ENCODE results near the gene NUP42.

NUP42 gene

DNA sequence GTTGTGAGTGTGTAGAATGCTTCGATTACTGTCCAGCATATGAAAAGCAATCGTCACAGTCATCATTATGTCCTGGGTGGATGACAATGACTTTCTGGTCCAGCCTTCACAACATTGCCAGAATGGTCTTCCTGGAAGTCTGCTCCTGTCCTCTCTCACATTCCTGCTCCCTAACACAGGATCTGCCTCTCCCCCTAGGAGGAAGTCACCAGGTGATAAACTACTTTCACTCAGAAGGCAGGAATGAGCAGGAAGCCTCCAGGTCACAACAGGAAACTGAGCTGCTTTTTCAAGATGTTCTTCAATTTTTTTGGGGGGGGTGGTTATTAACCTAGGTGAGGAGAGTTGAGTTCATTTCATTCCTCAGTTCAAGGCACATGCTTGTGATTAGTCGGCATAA is 51.1 kb downstream of the NUP42 start:
- no peak for TF ChIP-seq EZH2phosphoT487 (IDR thresholded peaks at IDR 0.05; ENCODE audit: borderline replicate concordance)
- TF ChIP-seq, protein P1, sequence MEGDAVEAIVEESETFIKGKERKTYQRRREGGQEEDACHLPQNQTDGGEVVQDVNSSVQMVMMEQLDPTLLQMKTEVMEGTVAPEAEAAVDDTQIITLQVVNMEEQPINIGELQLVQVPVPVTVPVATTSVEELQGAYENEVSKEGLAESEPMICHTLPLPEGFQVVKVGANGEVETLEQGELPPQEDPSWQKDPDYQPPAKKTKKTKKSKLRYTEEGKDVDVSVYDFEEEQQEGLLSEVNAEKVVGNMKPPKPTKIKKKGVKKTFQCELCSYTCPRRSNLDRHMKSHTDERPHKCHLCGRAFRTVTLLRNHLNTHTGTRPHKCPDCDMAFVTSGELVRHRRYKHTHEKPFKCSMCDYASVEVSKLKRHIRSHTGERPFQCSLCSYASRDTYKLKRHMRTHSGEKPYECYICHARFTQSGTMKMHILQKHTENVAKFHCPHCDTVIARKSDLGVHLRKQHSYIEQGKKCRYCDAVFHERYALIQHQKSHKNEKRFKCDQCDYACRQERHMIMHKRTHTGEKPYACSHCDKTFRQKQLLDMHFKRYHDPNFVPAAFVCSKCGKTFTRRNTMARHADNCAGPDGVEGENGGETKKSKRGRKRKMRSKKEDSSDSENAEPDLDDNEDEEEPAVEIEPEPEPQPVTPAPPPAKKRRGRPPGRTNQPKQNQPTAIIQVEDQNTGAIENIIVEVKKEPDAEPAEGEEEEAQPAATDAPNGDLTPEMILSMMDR (conservative IDR thresholded peaks at IDR 0.05; ENCODE audit: low read length), result no peak
- Histone ChIP-seq H3K9me2 (replicated peaks; ENCODE audit: low read depth, low read length) (no peaks in the 10 kb centered on the region), H3K9me3 (ENCODE audit: insufficient read depth, low read depth, low read length) (no peaks in the 10 kb centered on the region), H3K4me1 (ENCODE audit: insufficient read depth, low read length, poor library complexity, severe bottlenecking) (peaks cover 3% of the 10 kb centered on the region), H3K9ac (ENCODE audit: low read depth, low read length, poor library complexity, severe bottlenecking) (no peak overlapping the region), H3K4me2 (ENCODE audit: low read depth, low read length, poor library complexity, severe bottlenecking) (no peak overlapping the region), H3K36me3 (ENCODE audit: insufficient read depth, low read length) (no peaks in the 10 kb centered on the region), H3F3A (ENCODE audit: low read depth) (no peaks in the 10 kb centered on the region), H2AFZ (ENCODE audit: low read length) (no peak overlapping the region), H3K27me3 (ENCODE audit: insufficient read depth, low read length, poor library complexity, severe bottlenecking) (no peaks in the 10 kb centered on the region), H4K20me1 (ENCODE audit: insufficient read depth, low read length, poor library complexity, severe bottlenecking) (no peaks in the 10 kb centered on the region), H3K79me2 (ENCODE audit: insufficient read depth, low read length) (no peaks in the 10 kb centered on the region), H3K4me3 (ENCODE audit: low read length, poor library complexity, severe bottlenecking) (no peak overlapping the region)

- Histone ChIP-seq H3K4me1 (ENCODE audit: insufficient read depth, low read length, poor library complexity, severe bottlenecking) (peaks cover 3% of the 10 kb centered on the region), H3K27me3 (ENCODE audit: insufficient read depth, low read length, poor library complexity, severe bottlenecking) (no peaks in the 10 kb centered on the region), H3K9me2 (replicated peaks; ENCODE audit: low read depth, low read length) (no peaks in the 10 kb centered on the region), H3K79me2 (ENCODE audit: insufficient read depth, low read length) (no peaks in the 10 kb centered on the region), H4K20me1 (ENCODE audit: insufficient read depth, low read length, poor library complexity, severe bottlenecking) (no peaks in the 10 kb centered on the region), H3K4me3 (ENCODE audit: low read length, poor library complexity, severe bottlenecking) (no peak overlapping the region), H3K36me3 (ENCODE audit: insufficient read depth, low read length) (no peaks in the 10 kb centered on the region), H3K9ac (ENCODE audit: low read depth, low read length, poor library complexity, severe bottlenecking) (no peak overlapping the region), H3K4me2 (ENCODE audit: low read depth, low read length, poor library complexity, severe bottlenecking) (no peak overlapping the region), H3F3A (ENCODE audit: low read depth) (no peaks in the 10 kb centered on the region), H2AFZ (ENCODE audit: low read length) (peak overlapping the region; percentile 12; the same call in 1 of the 2 replicates), H3K9me3 (ENCODE audit: insufficient read depth, low read depth, low read length) (no peaks in the 10 kb centered on the region)
- TF ChIP-seq, protein P1 (conservative IDR thresholded peaks at IDR 0.05; ENCODE audit: low read length), result no peak
- no peak for TF ChIP-seq EZH2phosphoT487 (IDR thresholded peaks at IDR 0.05; ENCODE audit: borderline replicate concordance)
Measured at GRCh38 chr7:23234569-23235296, 52.9 kb downstream of the NUP42 start.

DNA sequence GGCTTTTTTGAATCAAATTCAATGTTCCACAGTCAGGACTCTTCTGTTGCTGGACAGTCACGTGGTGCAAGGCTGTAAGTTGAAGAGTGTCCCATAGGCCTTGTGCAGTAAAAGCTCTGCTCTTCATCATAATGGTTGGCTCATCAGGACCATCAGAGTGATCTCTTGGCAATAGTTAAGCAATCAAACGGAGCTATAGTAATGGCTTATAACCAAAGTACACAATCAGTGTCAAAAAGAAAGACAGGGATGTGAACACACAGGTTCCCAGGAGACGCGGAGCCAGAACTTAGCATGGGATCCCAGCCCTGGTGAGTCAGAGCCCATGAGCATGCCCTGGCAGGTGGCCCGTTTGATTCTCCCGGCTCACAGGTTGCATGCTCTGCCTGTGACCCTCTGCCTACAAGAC is 54.0 kb downstream of the NUP42 start:
- Histone ChIP-seq H4K20me1 (ENCODE audit: insufficient read depth, low read length, poor library complexity, severe bottlenecking) (no peaks in the 10 kb centered on the region), H3K36me3 (ENCODE audit: insufficient read depth, low read length) (no peaks in the 10 kb centered on the region), H3F3A (ENCODE audit: low read depth) (no peaks in the 10 kb centered on the region), H3K9me3 (ENCODE audit: insufficient read depth, low read depth, low read length) (no peaks in the 10 kb centered on the region), H3K79me2 (ENCODE audit: insufficient read depth, low read length) (no peaks in the 10 kb centered on the region), H3K4me2 (ENCODE audit: low read depth, low read length, poor library complexity, severe bottlenecking) (no peak overlapping the region), H3K9me2 (replicated peaks; ENCODE audit: low read depth, low read length) (no peaks in the 10 kb centered on the region), H3K9ac (ENCODE audit: low read depth, low read length, poor library complexity, severe bottlenecking) (no peak overlapping the region), H2AFZ (ENCODE audit: low read length) (no peak overlapping the region), H3K4me3 (ENCODE audit: low read length, poor library complexity, severe bottlenecking) (no peak overlapping the region), H3K4me1 (ENCODE audit: insufficient read depth, low read length, poor library complexity, severe bottlenecking) (peaks cover 3% of the 10 kb centered on the region), H3K27me3 (ENCODE audit: insufficient read depth, low read length, poor library complexity, severe bottlenecking) (no peaks in the 10 kb centered on the region)
- no peak for TF ChIP-seq EZH2phosphoT487 (IDR thresholded peaks at IDR 0.05; ENCODE audit: borderline replicate concordance)
- TF ChIP-seq, protein P1 (conservative IDR thresholded peaks at IDR 0.05; ENCODE audit: low read length), result no peak

Measured in Loucy (cell line).